H1 (cell line): ENCODE data around the gene RIN1. TPM values are rescaled to one million over a fixed set of nuclear protein-coding genes. Genes with fewer than 3 reads are reported as not detected.
"Not testable (repeated sequence)": the region's sequence is repeated elsewhere in the genome, so short reads cannot be mapped to it uniquely, and the experiment has no call there.

ENCODE experiments used
- CTCF ChIA-PET: fragments of 300-600 bp; sonication (Branson Sonifier 250); formaldehyde crosslinking; loops from one replicate; lab custom pipeline; 2021; ENCODE audit not compliant: partially characterized antibody; lab: Charles Lee
- POLR2A ChIA-PET: fragments of 300-600 bp; sonication (Branson Sonifier 250); formaldehyde crosslinking; loops from one replicate; lab custom pipeline; 2021; ENCODE audit warnings: inconsistent platforms; ENCODE audit not compliant: partially characterized antibody; lab: Charles Lee
- DNase-seq, 2 experiments: peaks; one replicate each; pipeline versions ENCODE4 v3.0.0 to v3.0.0-alpha.2; 2010 to 2022; ENCODE audit warnings: low spot score in 2 of 2, low read depth in 1 of 2, mixed read lengths in 1 of 2
- FAIRE-seq: peaks from 2 replicates; lab custom pipeline; 2011; peaks lifted over from hg19 to GRCh38; lab: Jason Lieb, UNC
- H2AFZ ChIP-seq: 2 replicates; pipeline ENCODE4 v1.8.1; 2012; ENCODE audit warnings: low read length, inconsistent platforms
- H2AK5ac ChIP-seq: 2 replicates; pipeline ENCODE4 v1.6.1; 2013; ENCODE audit warnings: low read depth, low read length
- H2BK120ac ChIP-seq: replicated peaks from 2 replicates; pipeline ENCODE3; 2013; ENCODE audit warnings: low read depth, low read length, inconsistent platforms
- H2BK12ac ChIP-seq: 2 replicates; pipeline ENCODE4 v1.6.1; 2013; ENCODE audit warnings: low read depth, low read length
- H2BK15ac ChIP-seq: 2 replicates; pipeline ENCODE4 v1.6.1; 2013; ENCODE audit warnings: low read length
- H2BK20ac ChIP-seq: 2 replicates; pipeline ENCODE4 v1.6.1; 2013; ENCODE audit warnings: low read length
- H2BK5ac ChIP-seq: 2 replicates; pipeline ENCODE4 v1.6.1; 2013; ENCODE audit warnings: low read depth, low read length
- H3K14ac ChIP-seq: 2 replicates; pipeline ENCODE4 v1.6.1; 2013; ENCODE audit warnings: inconsistent platforms; ENCODE audit not compliant: insufficient read length
- H3K18ac ChIP-seq: 2 replicates; pipeline ENCODE4 v1.6.1; 2013; ENCODE audit warnings: low read length; ENCODE audit errors: extremely low read depth
- H3K23ac ChIP-seq: 2 replicates; pipeline ENCODE4 v1.6.1; 2013; ENCODE audit warnings: inconsistent platforms; ENCODE audit not compliant: insufficient read length
- H3K23me2 ChIP-seq: 2 replicates; pipeline ENCODE4 v1.6.1; 2013; ENCODE audit warnings: low read depth, low read length
- H3K27ac ChIP-seq: 2 replicates; pipeline ENCODE4 v1.6.1; 2011; ENCODE audit warnings: low read depth, low read length, inconsistent platforms
- H3K27me3 ChIP-seq, 4 experiments: replicated peaks in 1 of 4; 1 replicate in 1 of 4; 2 replicates in 3 of 4; pipeline versions ENCODE4 v1.6.1 to v1.8.1; 2011 to 2013; ENCODE audit warnings: low read length in 3 of 4, mild to moderate bottlenecking in 3 of 4, inconsistent platforms in 2 of 4, mixed read lengths in 2 of 4, moderate library complexity in 1 of 4; ENCODE audit not compliant: control insufficient read depth in 3 of 4, insufficient read depth in 3 of 4; ENCODE audit errors: extremely low read depth in 1 of 4
- H3K36me3 ChIP-seq, 4 experiments: 2 replicates each; pipeline versions ENCODE4 v1.6.1 to v1.8.1; 2011 to 2013; ENCODE audit warnings: mild to moderate bottlenecking in 4 of 4, low read length in 3 of 4, moderate library complexity in 2 of 4, control low read depth in 1 of 4, inconsistent platforms in 1 of 4; ENCODE audit not compliant: insufficient read depth in 4 of 4, control insufficient read depth in 2 of 4
- H3K4ac ChIP-seq: replicated peaks from 2 replicates; pipeline ENCODE3; 2013; ENCODE audit warnings: low read length, low read depth, mixed read lengths, inconsistent platforms; ENCODE audit not compliant: insufficient read length
- H3K4me1 ChIP-seq, 4 experiments: replicated peaks in 1 of 4; 1 replicate in 1 of 4; 2 replicates in 3 of 4; pipeline versions ENCODE4 v1.6.1 to v1.8.1; 2011 to 2013; ENCODE audit warnings: low read length in 3 of 4, inconsistent platforms in 2 of 4, mixed read lengths in 1 of 4; ENCODE audit not compliant: insufficient read depth in 4 of 4, control insufficient read depth in 3 of 4
- H3K4me2 ChIP-seq, 2 experiments: 2 replicates each; pipeline versions ENCODE4 v1.6.1 to v1.8.1; 2011 to 2013; ENCODE audit warnings: low read depth in 2 of 2, low read length in 2 of 2, control low read depth in 1 of 2, inconsistent platforms in 1 of 2, mild to moderate bottlenecking in 1 of 2; ENCODE audit not compliant: insufficient read depth in 1 of 2
- H3K4me3 ChIP-seq, 4 experiments: fragments of 200-600, 300-600 bp in 1 of 4; sonication (generic), shearing (Covaris generic), sonication (Bioruptor Twin) in 1 of 4; 2 replicates each; pipeline versions ENCODE4 v1.5.1 to v1.8.1; 2011 to 2016; ENCODE audit warnings: low read length in 4 of 4, low read depth in 3 of 4, control low read depth in 2 of 4, inconsistent platforms in 2 of 4, mild to moderate bottlenecking in 2 of 4, mixed read lengths in 1 of 4, moderate library complexity in 1 of 4; ENCODE audit not compliant: insufficient read depth in 2 of 4; ENCODE audit errors: extremely low read depth in 1 of 4
- H3K56ac ChIP-seq: replicated peaks from 2 replicates; pipeline ENCODE3; 2013; ENCODE audit warnings: low read depth, mild to moderate bottlenecking, mixed read lengths, low read length, inconsistent platforms; ENCODE audit not compliant: insufficient read length
- H3K79me1 ChIP-seq: 2 replicates; pipeline ENCODE4 v1.6.1; 2013; ENCODE audit warnings: low read depth, low read length, control low read depth
- H3K79me2 ChIP-seq, 2 experiments: 2 replicates each; pipeline versions ENCODE4 v1.6.1 to v1.8.1; 2012 to 2013; ENCODE audit warnings: low read length in 2 of 2, mild to moderate bottlenecking in 2 of 2, inconsistent platforms in 1 of 2; ENCODE audit not compliant: insufficient read depth in 2 of 2, control insufficient read depth in 1 of 2
- H3K9ac ChIP-seq, 4 experiments: replicated peaks in 1 of 4; 1 replicate in 1 of 4; 2 replicates in 3 of 4; pipeline versions ENCODE4 v1.6.1 to v1.8.1; 2011 to 2013; ENCODE audit warnings: low read depth in 3 of 4, low read length in 3 of 4, control low read depth in 2 of 4, mild to moderate bottlenecking in 2 of 4, moderate library complexity in 2 of 4, inconsistent platforms in 1 of 4; ENCODE audit errors: extremely low read depth in 1 of 4
- H3K9me3 ChIP-seq, 2 experiments: 2 replicates each; pipeline versions ENCODE4 v1.6.1 to v1.8.1; 2012 to 2013; ENCODE audit warnings: mild to moderate bottlenecking in 2 of 2, moderate library complexity in 2 of 2, control low read depth in 1 of 2, inconsistent platforms in 1 of 2, low read depth in 1 of 2, low read length in 1 of 2, mixed read lengths in 1 of 2; ENCODE audit not compliant: insufficient read depth in 2 of 2
- H4K20me1 ChIP-seq, 2 experiments: replicated peaks in 1 of 2; 2 replicates each; pipeline versions ENCODE3 to v1.8.1; 2011 to 2013; ENCODE audit warnings: inconsistent platforms in 2 of 2, low read length in 2 of 2, mild to moderate bottlenecking in 1 of 2; ENCODE audit not compliant: insufficient read depth in 2 of 2, control insufficient read depth in 1 of 2
- H4K5ac ChIP-seq: 2 replicates; pipeline ENCODE4 v1.6.1; 2013; ENCODE audit warnings: low read length, low read depth, mixed read lengths, inconsistent platforms; ENCODE audit not compliant: insufficient read length
- H4K8ac ChIP-seq: 2 replicates; pipeline ENCODE4 v1.8.0; 2013; ENCODE audit warnings: mild to moderate bottlenecking, moderate library complexity, low read length, inconsistent platforms; ENCODE audit not compliant: insufficient read depth; ENCODE audit errors: extremely low read depth
- H4K91ac ChIP-seq: replicated peaks from 2 replicates; pipeline ENCODE3; 2013; ENCODE audit warnings: low read length, mixed read lengths, inconsistent platforms; ENCODE audit not compliant: insufficient read length
- EGR1 ChIP-seq: IDR thresholded peaks from 2 replicates; pipeline ENCODE4 v1.6.1; 2011; ENCODE audit warnings: low read depth, low read length, borderline replicate concordance
- RNF2 ChIP-seq: fragments of 200-900, 300-1000 bp; sonication (generic); IDR thresholded peaks from 2 replicates; pipeline ENCODE4 v1.7.1; 2016; ENCODE audit warnings: borderline replicate concordance, low read depth, mild to moderate bottlenecking, antibody characterized with exemption, low read length; ENCODE audit not compliant: poor library complexity, severe bottlenecking; ENCODE audit errors: missing control alignments
- WGBS, 2 experiments: shearing (Covaris generic) in 1 of 2; methylation state at CpG; one replicate each; pipeline versions ENCODE4 v1.1.6 to v1.1.7; 2013 to 2015; ENCODE audit warnings: low lambda C conversion rate in 2 of 2, mixed read lengths in 2 of 2, inconsistent platforms in 1 of 2, low coverage in 1 of 2, missing lambda C conversion rate in 1 of 2; ENCODE audit not compliant: insufficient replicate concordance in 2 of 2, insufficient coverage in 1 of 2, insufficient read length in 1 of 2; ENCODE audit errors: extremely low coverage in 1 of 2, missing lambda C conversion rate in 1 of 2; 5-methylcytosine and 5-hydroxymethylcytosine counted together
- polyA plus RNA-seq, 7 experiments: library from polyadenylated mRNA; depleted of rRNA in 3 of 7; stranded (reverse) in 5 of 7; unstranded in 2 of 7; fragments of >200 nt in 5 of 7; fragments of 200-250 nt in 2 of 7; gene quantifications; 1 replicate in 5 of 7; 2 replicates in 1 of 7; 4 replicates in 1 of 7; pipeline versions ENCODE4 v1.2.1 to v1.2.3, GENCODE V29; 2011 to 2013; ENCODE audit warnings: missing spikeins in 2 of 7, mixed read lengths in 2 of 7
- total RNA-seq: library from RNA; stranded (reverse); fragmentation: NEBNext Ultra II Directional; extraction: Animal tissue kit (Norgen Biotek cat#: 25700); gene quantifications from 2 replicates; pipeline ENCODE4 v1.2.1, GENCODE V29; 2021

Gene RIN1
- total and polyA plus RNA-seq, 2 of the 8 experiments (the other 6 are each of a cell fraction or from before 2014, with no cell fraction given): 2.5 to 5.4 TPM

GRCh38 chr11:66311470-66311964 is 24.7 kb downstream of the RIN1 start (continued):
- TF ChIP-seq EGR1 (no peak), RNF2 (no peak)

- not testable (repeated sequence) for H2BK20ac ChIP-seq, H3K79me1 ChIP-seq, H3K56ac ChIP-seq, H3K18ac ChIP-seq, H3K23ac ChIP-seq, DNase-seq, H3K14ac ChIP-seq, H3K4me3 ChIP-seq, H3K9me3 ChIP-seq, H3K27me3 ChIP-seq, H3K79me2 ChIP-seq, H2AK5ac ChIP-seq, H2BK15ac ChIP-seq, H3K27ac ChIP-seq, H4K5ac ChIP-seq, H4K20me1 ChIP-seq, FAIRE-seq, H2BK12ac ChIP-seq, H2BK5ac ChIP-seq, H3K9ac ChIP-seq, H2BK120ac ChIP-seq, H3K23me2 ChIP-seq, H2AFZ ChIP-seq, H3K36me3 ChIP-seq, H4K8ac ChIP-seq, H3K4ac ChIP-seq, H4K91ac ChIP-seq
- POLR2A ChIA-PET: interaction anchor here (0.8 to 4.1 kb wide), 20 partner anchors 11 to 242 kb away, joined by 3 to 25 read pairs (median 4); partner anchors contain the start of genes BRMS1, RIN1 and TMEM151A
- H3K4me1 ChIP-seq: peaks cover 3 to 13% (median 6%) of the 10 kb centered on the region in 4 experiments; a peak in 6 of 7 replicates
- WGBS, 2 experiments: 85% methylated on average over 18 of the region's 18 CpGs; no CpG with 5 or more reads in 1 of the 2 experiments
- peak overlapping the region in 1 of 2 experiments; percentile 48; a peak in 2 of 4 replicates for H3K4me2 ChIP-seq
- CTCF ChIA-PET: interaction anchor here (0.6 to 11.7 kb wide), 33 partner anchors 10 to 1282 kb away, joined by 3 to 242 read pairs (median 7); partner anchors contain the start of genes B4GAT1, BRMS1, RAB1B and RIN1
Measured at GRCh38 chr11:66310803-66311440, 25.3 kb downstream of the RIN1 start.
